H7 (cell line): ENCODE data around the gene COL26A1. TPM values are rescaled to one million over a fixed set of nuclear protein-coding genes. Genes with fewer than 3 reads are reported as not detected.
"Not testable (repeated sequence)": the region's sequence is repeated elsewhere in the genome, so short reads cannot be mapped to it uniquely, and the experiment has no call there.

Experiments used
- DNase-seq: peaks from one replicate; pipeline ENCODE4 v3.0.0; 2012
- H3K27me3 ChIP-seq: 2 replicates; pipeline ENCODE4 v1.6.0; 2011; ENCODE audit warnings: mild to moderate bottlenecking, low read length; ENCODE audit not compliant: control insufficient read depth, insufficient read depth
- H3K36me3 ChIP-seq: replicated peaks from 2 replicates; pipeline ENCODE4 v1.5.1; 2011; ENCODE audit warnings: low read length; ENCODE audit not compliant: control insufficient read depth, insufficient read depth
- H3K4me3 ChIP-seq: 2 replicates; pipeline ENCODE4 v1.5.1; 2011; ENCODE audit warnings: low read depth, mild to moderate bottlenecking, control low read depth, low read length, moderate library complexity; ENCODE audit not compliant: insufficient read depth
- total RNA-seq: library from RNA; depleted of rRNA; stranded (reverse); fragments of >200 nt; shearing (Covaris generic); gene quantifications from 2 replicates; pipeline ENCODE4 v1.2.3, GENCODE V29; 2014

The COL26A1 gene
- total RNA-seq, 1 experiment from 2014 or later: 77.5 TPM

DNA sequence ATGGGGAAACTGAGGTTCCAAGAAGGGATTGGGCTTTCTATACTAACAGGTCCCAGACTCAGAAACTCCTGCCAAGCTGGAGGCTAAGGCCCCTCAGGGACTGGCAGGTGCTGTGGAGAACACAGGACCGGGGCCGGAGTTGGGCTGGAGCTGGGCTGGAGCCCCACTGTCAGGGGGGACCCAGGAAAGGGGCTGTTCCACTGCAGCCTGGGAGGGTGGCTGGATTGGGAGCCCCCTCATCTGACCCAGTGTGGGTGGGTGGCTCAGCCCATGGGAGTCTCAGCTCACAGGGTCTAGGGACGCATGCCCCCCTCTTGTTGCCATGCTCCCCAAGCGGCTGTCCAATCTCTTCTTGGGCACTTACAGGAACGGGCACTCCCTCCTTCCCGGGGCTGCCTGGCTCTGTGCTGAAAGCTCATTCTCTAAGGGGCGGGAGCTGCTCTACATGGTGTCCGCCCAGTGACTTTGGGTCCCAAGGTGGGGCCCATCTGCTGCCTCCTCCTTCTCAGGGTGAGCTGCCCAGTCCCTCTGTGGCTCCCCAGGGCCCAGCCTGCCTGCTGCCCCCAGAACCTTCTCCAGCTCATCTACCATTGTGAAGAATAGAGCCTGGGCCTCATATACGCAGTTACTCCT is 139.9 kb downstream of the COL26A1 start:
- no peaks in the 10 kb centered on the region for H3K36me3 ChIP-seq
- no peaks in the 10 kb centered on the region for H3K27me3 ChIP-seq
- peak; percentile 68 for DNase-seq
- no peak overlapping the region for H3K4me3 ChIP-seq

DNA sequence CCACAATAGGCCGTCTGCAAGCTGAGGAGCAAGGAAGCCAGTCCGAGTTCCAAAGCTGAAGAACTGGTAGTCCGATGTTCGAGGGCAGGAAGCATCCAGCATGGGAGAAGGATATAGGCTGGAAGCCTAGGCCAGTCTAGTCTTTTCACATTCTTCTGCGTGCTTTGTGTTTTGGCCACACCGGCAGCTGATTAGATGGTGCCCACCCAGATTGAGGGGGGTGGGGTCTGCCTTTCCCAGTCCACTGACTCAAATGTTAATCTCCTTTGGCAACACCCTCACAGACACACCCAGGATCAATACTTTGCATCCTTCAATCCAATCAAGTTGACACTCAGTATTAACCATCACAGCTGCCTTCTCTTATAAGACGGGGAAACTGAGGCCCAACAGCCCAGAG is 142.8 kb downstream of the COL26A1 start:
- H3K27me3 ChIP-seq, DNase-seq, H3K36me3 ChIP-seq, H3K4me3 ChIP-seq: not testable (repeated sequence)

DNA sequence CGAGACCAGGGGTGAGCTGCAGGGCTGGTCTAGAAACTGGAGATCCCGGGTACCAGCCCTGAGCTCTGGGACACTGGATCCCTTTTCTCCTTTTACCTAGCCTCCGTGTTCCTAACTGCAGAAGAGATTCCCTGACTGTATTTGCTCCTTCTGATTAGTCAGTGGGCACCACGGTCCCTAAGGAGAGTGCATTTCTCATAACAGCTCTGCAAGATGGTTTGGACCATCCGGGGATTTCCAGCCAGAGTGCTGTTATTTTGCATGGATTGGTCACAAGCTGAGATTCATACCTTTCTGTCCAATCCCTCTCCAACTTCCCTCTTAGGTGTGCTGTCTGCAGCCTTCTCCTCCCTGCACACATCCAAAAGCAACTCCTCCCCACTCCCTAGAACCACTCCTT is 143.9 kb downstream of the COL26A1 start:
- H3K36me3 ChIP-seq: no peaks in the 10 kb centered on the region
- H3K27me3 ChIP-seq: no peaks in the 10 kb centered on the region
- DNase-seq: peak; percentile 41
- no peak overlapping the region for H3K4me3 ChIP-seq

- H3K27me3 ChIP-seq: no peaks in the 10 kb centered on the region
- DNase-seq: no peak
- H3K36me3 ChIP-seq: no peaks in the 10 kb centered on the region
- no peak overlapping the region for H3K4me3 ChIP-seq
These were observed 144.7 kb downstream of the COL26A1 start for GRCh38 chr7:101507327-101507726.

- no peaks in the 10 kb centered on the region for H3K36me3 ChIP-seq
- peak; percentile 82 for DNase-seq
These were observed 145.1 kb downstream of the COL26A1 start for GRCh38 chr7:101507791-101508252.

DNA sequence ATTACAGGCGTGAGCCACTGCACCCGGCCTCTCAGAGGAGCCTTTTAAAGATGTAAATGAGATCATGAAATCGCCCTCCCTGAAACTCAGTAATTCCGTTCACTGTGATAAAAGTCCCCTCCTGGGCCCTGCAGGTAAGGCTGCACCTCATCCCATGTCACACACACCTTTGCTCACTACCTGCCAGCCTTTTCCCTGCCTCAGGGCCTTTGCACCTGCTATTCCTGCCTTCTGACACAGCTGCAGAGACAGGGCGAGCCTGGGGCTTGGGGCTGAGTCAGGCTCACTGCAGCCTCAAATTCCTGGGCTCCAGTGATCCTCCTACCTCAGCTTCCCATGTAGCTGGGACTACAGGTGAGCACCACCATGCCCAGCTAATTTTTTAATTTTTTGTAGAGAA is 147.6 kb downstream of the COL26A1 start:
- DNase-seq: no peak
- no peaks in the 10 kb centered on the region for H3K27me3 ChIP-seq
- no peak overlapping the region for H3K4me3 ChIP-seq
- no peaks in the 10 kb centered on the region for H3K36me3 ChIP-seq

More at GRCh38 chr7:101507791-101508252, 145.1 kb downstream of the COL26A1 start:
- no peak overlapping the region for H3K4me3 ChIP-seq
- H3K27me3 ChIP-seq: no peaks in the 10 kb centered on the region

DNA sequence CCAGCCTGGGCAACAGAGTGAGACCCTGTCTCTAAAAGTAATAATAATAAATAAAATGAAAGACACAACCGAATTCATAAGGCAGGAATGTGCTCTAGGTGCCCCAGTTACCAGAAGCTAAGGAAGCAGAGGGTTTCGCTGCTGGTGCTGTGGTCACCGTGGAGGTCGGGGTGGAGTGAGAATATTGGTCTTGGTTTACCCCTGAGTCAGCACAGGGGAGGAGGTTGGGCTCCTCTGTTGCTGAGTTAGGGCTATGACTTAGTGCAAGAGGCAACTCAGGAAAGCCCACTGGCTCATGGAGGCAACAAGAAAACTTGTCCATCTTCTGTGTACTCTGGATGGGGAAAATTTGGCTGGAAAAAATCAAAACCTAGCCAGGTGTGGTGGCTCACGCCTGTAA is 149.3 kb downstream of the COL26A1 start:
- DNase-seq: no peak
- H3K4me3 ChIP-seq: no peak overlapping the region
- no peaks in the 10 kb centered on the region for H3K36me3 ChIP-seq
- no peaks in the 10 kb centered on the region for H3K27me3 ChIP-seq

DNA sequence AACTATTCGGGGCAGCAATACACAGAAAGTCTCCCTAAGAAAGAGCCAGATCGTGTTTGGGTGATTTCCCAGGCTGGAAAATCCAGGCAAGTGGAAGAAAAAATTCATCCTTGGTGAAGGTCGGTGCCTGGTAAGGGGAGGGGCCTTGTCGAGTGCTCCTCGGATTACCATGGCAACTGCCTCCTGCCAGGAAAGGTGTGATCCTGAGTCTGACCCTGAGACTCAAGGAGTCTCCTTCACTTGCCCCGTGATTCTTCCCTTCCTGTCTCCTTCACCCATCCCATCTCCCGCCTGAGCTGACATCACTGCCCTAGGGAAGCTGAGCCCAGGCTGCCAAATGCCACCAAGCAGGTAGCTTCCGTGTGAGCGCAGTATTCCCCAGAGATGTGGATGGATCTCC is 154.2 kb downstream of the COL26A1 start:
- Histone ChIP-seq H3K4me3 (no peak overlapping the region), H3K36me3 (no peaks in the 10 kb centered on the region), H3K27me3 (no peaks in the 10 kb centered on the region)
- peak; percentile 86 for DNase-seq

- H3K4me3 ChIP-seq: no peak overlapping the region
- DNase-seq: no peak
- no peaks in the 10 kb centered on the region for H3K27me3 ChIP-seq
- no peaks in the 10 kb centered on the region for H3K36me3 ChIP-seq
These were observed 154.6 kb downstream of the COL26A1 start for GRCh38 chr7:101517304-101517703.

DNA sequence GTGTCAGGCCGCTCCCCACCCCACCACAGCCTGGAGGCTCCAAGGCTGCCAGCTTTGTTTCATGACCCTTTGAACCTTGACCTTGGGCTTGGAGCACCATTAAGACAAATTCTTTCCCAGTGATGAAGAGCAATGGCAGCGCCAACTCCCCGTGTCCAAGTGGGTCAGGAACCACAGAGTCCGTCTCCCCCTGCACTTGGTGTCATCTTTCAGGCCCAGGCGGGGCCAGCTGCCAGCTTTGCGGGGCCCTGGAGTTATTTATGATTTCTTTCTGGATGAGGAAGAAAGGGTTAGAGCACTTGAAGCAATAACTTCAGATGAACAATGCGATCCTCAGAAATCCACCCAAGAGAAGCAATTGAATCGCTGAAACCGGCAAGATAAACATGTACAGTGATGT is 155.7 kb downstream of the COL26A1 start:
- Histone ChIP-seq H3K36me3 (no peaks in the 10 kb centered on the region), H3K27me3 (no peaks in the 10 kb centered on the region), H3K4me3 (no peak overlapping the region)
- DNase-seq: no peak

- H3K27me3 ChIP-seq: no peaks in the 10 kb centered on the region
- no peak overlapping the region for H3K4me3 ChIP-seq
- no peaks in the 10 kb centered on the region for H3K36me3 ChIP-seq
- DNase-seq: no peak
These were observed 156.8 kb downstream of the COL26A1 start for GRCh38 chr7:101519324-101520023.

- no peak for DNase-seq
- Histone ChIP-seq H3K36me3 (no peaks in the 10 kb centered on the region; the same call in 1 of the 2 replicates), H3K4me3 (no peak overlapping the region), H3K27me3 (no peaks in the 10 kb centered on the region)
These were observed 158.8 kb downstream of the COL26A1 start for GRCh38 chr7:101521430-101521925.

GRCh38 chr7:101522021-101522420 is 159.3 kb downstream of the COL26A1 start:
- DNase-seq: no peak
- Histone ChIP-seq H3K27me3 (no peaks in the 10 kb centered on the region), H3K36me3 (peaks cover 1% of the 10 kb centered on the region; the same call in 1 of the 2 replicates), H3K4me3 (no peak overlapping the region)

DNA sequence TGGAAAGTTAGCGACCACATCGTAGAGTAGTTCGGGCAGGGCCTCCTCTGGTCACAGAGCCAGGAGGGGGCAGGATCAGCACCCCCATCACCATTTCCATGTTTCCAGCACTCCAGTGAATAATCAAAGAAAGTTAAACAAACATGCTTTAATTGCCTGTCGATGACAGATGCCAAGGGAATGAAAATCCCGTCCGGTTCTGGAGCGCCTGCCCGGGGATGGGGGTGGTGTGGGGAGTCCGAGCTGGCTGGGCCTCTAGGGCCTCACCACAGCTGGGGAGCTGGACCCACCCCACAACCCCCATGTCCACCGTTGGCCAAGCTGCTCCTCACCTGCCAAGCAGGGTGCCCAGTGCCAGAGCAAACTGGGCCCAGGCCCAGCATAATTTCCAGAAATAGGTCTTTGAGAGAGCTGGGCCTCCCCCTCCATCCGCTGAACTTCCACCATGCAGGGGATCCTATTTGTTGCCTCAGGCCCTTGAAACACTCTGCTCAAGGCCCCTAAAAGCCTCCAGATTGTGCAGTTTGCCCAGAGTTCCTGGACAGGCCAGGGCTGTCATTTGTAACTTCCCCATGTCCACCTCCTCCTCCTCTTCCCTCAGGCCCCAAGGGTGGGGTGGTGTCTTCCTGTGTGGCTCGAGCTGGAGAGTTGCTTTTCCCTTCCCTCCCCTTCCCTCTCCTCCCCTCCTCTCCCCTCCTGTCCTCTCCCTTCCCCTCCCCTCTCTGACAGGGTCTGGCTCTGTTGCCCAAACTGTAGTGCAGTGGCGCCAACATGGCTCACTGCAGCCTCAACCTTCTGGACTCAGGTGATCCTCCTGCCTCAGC is 165.4 kb downstream of the COL26A1 start:
- peaks cover 1% of the 10 kb centered on the region; the same call in 1 of the 2 replicates for H3K36me3 ChIP-seq
- no peak overlapping the region for H3K4me3 ChIP-seq
- DNase-seq: no peak
- H3K27me3 ChIP-seq: no peaks in the 10 kb centered on the region
